H1 (cell line): Measurements from ENCODE around the gene WNT3A. TPM values are rescaled to one million over a fixed set of nuclear protein-coding genes. Genes with fewer than 3 reads are reported as not detected.

ENCODE experiments used
- BACH1 ChIP-seq: IDR thresholded peaks from 2 replicates; pipeline ENCODE4 v1.6.1; 2012; ENCODE audit warnings: low read length, improper control_type of control experiment
- CHD2 ChIP-seq: IDR thresholded peaks from 2 replicates; pipeline ENCODE4 v1.6.1; 2012; ENCODE audit warnings: low read length, improper control_type of control experiment
- RNF2 ChIP-seq: fragments of 200-900, 300-1000 bp; sonication (generic); IDR thresholded peaks from 2 replicates; pipeline ENCODE4 v1.7.1; 2016; ENCODE audit warnings: borderline replicate concordance, low read depth, mild to moderate bottlenecking, antibody characterized with exemption, low read length; ENCODE audit not compliant: poor library complexity, severe bottlenecking; ENCODE audit errors: missing control alignments
- SRF ChIP-seq: IDR thresholded peaks from 2 replicates; pipeline ENCODE4 v1.6.1; 2011; ENCODE audit warnings: mild to moderate bottlenecking, low read depth, low read length, moderate library complexity
- polyA plus RNA-seq, 7 experiments: library from polyadenylated mRNA; depleted of rRNA in 3 of 7; stranded (reverse) in 5 of 7; unstranded in 2 of 7; fragments of >200 nt in 5 of 7; fragments of 200-250 nt in 2 of 7; gene quantifications; 1 replicate in 5 of 7; 2 replicates in 1 of 7; 4 replicates in 1 of 7; pipeline versions ENCODE4 v1.2.1 to v1.2.3, GENCODE V29; 2011 to 2013; ENCODE audit warnings: missing spikeins in 2 of 7, mixed read lengths in 2 of 7
- total RNA-seq: library from RNA; stranded (reverse); fragmentation: NEBNext Ultra II Directional; extraction: Animal tissue kit (Norgen Biotek cat#: 25700); gene quantifications from 2 replicates; pipeline ENCODE4 v1.2.1, GENCODE V29; 2021

The WNT3A gene
- total and polyA plus RNA-seq, 2 of the 8 experiments (the other 6 are each of a cell fraction or from before 2014, with no cell fraction given), result 0.08 to 0.19 TPM

GRCh38 chr1:228041316-228041715, 34.5 kb downstream of the WNT3A start (continued):
- TF ChIP-seq RNF2 (no peak), SRF (no peak), CHD2 (no peak), BACH1 (no peak)
